Stimulated activated memory B cell treated with anti-CD40 and anti-IgM and Interleukin-4, amounts not matched to agents 10 μg/mL and 1 μg/mL and 100 μg/mL, for 72 hours (primary cell): ENCODE results near the gene PACSIN2.

Source experiments
- ATAC-seq: fragments of 150-1000 bp; cut with Tn5 transposase; 2 replicates; pipeline ENCODE4 v1.10.0; 2021
- H3K27ac Mint-ChIP-seq: one replicate; pipeline ENCODE4 v1.8.0; 2022; ENCODE audit warnings: mild to moderate bottlenecking, mixed read lengths
- H3K27me3 Mint-ChIP-seq: one replicate; pipeline ENCODE4 v1.8.0; 2022; ENCODE audit warnings: mixed read lengths
- H3K36me3 Mint-ChIP-seq: one replicate; pipeline ENCODE4 v1.8.0; 2022; ENCODE audit warnings: mixed read lengths
- H3K4me1 Mint-ChIP-seq: one replicate; pipeline ENCODE4 v1.8.0; 2022; ENCODE audit warnings: mixed read lengths
- H3K4me3 Mint-ChIP-seq: one replicate; pipeline ENCODE4 v1.8.0; 2022; ENCODE audit warnings: mild to moderate bottlenecking, moderate library complexity, mixed read lengths
- H3K9me3 Mint-ChIP-seq: one replicate; pipeline ENCODE4 v1.8.0; 2022; ENCODE audit warnings: mixed read lengths

Gene PACSIN2

DNA sequence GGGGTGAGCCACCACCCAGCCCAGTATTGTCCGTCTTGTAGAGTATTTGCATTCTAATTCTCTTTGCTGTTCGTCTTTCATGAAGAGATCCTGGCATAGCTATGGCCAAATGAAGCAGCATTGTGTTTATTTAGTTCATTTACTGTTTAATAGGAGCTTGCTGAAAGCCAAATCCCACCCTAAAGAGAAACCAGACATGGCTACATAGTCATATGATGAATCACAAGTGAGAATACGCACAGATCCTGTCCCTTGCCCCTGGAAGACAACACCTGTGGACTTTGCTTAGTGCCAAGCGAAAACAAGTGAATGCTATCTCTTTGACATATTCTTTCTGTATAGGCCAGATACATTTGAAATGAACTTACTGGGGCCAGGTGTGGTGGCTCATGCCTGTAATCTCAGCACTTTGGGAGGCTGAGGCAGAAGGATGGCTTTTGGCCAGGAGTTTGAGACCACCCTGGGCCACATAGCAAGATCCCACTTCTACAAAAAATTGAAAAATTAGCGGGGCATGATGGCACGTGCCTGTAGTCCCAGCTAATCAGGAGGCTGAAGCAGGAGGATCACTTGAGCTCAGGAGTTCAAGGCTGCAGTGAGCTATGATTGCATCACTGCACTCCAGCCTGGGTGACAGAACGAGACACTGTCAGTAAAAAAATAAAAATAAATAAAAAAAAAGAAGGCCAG is 152.8 kb downstream of the PACSIN2 start:
- H3K27me3 Mint-ChIP-seq: no peaks in the 10 kb centered on the region
- H3K4me1 Mint-ChIP-seq: peaks cover 25% of the 10 kb centered on the region
- H3K9me3 Mint-ChIP-seq: peaks cover 3% of the 10 kb centered on the region
- peak overlapping the region; percentile 22 for H3K27ac Mint-ChIP-seq
- no peak for ATAC-seq
- H3K4me3 Mint-ChIP-seq: no peak overlapping the region
- peaks cover 6% of the 10 kb centered on the region for H3K36me3 Mint-ChIP-seq

- no peak for ATAC-seq
- Mint-ChIP-seq H3K4me3 (no peak overlapping the region), H3K9me3 (peaks cover 3% of the 10 kb centered on the region), H3K36me3 (peaks cover 6% of the 10 kb centered on the region), H3K27me3 (no peaks in the 10 kb centered on the region), H3K4me1 (peaks cover 30% of the 10 kb centered on the region), H3K27ac (peak overlapping the region; percentile 79)
Observed at GRCh38 chr22:42860968-42861367, 154.0 kb downstream of the PACSIN2 start.

GRCh38 chr22:42857845-42858481 is 157.0 kb downstream of the PACSIN2 start:
- peak overlapping the region; percentile 90 for H3K4me3 Mint-ChIP-seq
- peaks cover 24% of the 10 kb centered on the region for H3K4me1 Mint-ChIP-seq

GRCh38 chr22:42856865-42857704 is 157.9 kb downstream of the PACSIN2 start, which contains the start of gene ARFGAP3:
TSS of gene ARFGAP3 (minus strand) at chr22:42857273. CDS start at chr22:42857182, 91 bp downstream.
- no peaks in the 10 kb centered on the region for H3K27me3 Mint-ChIP-seq
- no peaks in the 10 kb centered on the region for H3K9me3 Mint-ChIP-seq
- H3K4me1 Mint-ChIP-seq: peaks cover 24% of the 10 kb centered on the region
- no peaks in the 10 kb centered on the region for H3K36me3 Mint-ChIP-seq
- peak within 1 kb of the TSS; percentile 95 for H3K27ac Mint-ChIP-seq
- H3K4me3 Mint-ChIP-seq: peak within 1 kb of the TSS; percentile 90
- ATAC-seq: peak; percentile 94

More at GRCh38 chr22:42857845-42858481, 157.0 kb downstream of the PACSIN2 start:
- no peak for ATAC-seq
- Mint-ChIP-seq H3K27ac (no peak overlapping the region), H3K36me3 (no peaks in the 10 kb centered on the region), H3K27me3 (no peaks in the 10 kb centered on the region), H3K9me3 (no peaks in the 10 kb centered on the region)

DNA sequence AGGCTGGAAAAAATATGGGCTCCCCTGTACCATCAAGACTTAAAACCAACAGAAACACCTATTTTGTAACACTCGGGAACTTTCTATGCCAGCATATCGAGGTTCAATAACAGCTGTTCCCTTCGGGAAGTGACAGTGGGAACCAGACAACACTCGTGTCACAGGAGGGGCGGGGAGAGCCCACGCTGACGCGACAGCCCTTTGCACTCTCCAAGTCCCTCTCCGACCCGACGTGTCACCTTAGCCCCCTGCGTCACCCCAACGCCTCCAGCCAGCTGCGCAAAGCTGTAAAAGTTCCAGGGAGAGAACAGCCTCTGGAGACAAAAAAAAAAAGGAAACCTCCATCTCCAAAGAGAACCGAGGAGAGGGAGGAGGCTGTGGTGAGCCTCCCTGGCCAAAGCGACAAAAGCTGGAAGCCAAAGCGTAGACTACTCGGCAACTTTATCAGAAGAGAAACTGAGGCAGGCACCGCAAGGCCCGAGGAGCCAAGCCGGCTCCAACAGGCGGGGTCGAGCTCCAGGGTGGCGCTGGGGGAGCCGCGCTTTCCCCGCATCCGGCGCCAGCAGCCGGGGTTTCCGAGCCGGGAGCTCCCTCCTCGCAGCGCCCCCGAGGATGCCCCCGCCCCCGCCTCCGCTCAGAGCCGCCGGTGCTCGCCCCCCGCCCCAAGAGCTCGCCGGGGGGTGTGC is 158.6 kb downstream of the PACSIN2 start:
- Mint-ChIP-seq H3K27me3 (no peaks in the 10 kb centered on the region), H3K27ac (peak overlapping the region; percentile 95)
- peak; percentile 60 for ATAC-seq

GRCh38 chr22:42855721-42856120 is 159.2 kb downstream of the PACSIN2 start:
- peak overlapping the region; percentile 95 for H3K27ac Mint-ChIP-seq

More for the DNA sequence above, 158.6 kb downstream of the PACSIN2 start:
- no peaks in the 10 kb centered on the region for H3K36me3 Mint-ChIP-seq
- peak overlapping the region; percentile 90 for H3K4me3 Mint-ChIP-seq
- no peaks in the 10 kb centered on the region for H3K9me3 Mint-ChIP-seq
- H3K4me1 Mint-ChIP-seq: peaks cover 25% of the 10 kb centered on the region

GRCh38 chr22:42855211-42855610 is 159.7 kb downstream of the PACSIN2 start:
- no peak overlapping the region for H3K4me3 Mint-ChIP-seq
- no peaks in the 10 kb centered on the region for H3K9me3 Mint-ChIP-seq
- ATAC-seq: no peak
- peaks cover 18% of the 10 kb centered on the region for H3K4me1 Mint-ChIP-seq
- H3K27ac Mint-ChIP-seq: no peak overlapping the region
- H3K36me3 Mint-ChIP-seq: no peaks in the 10 kb centered on the region
- H3K27me3 Mint-ChIP-seq: no peaks in the 10 kb centered on the region

More at GRCh38 chr22:42855721-42856120, 159.2 kb downstream of the PACSIN2 start:
- Mint-ChIP-seq H3K27me3 (no peaks in the 10 kb centered on the region), H3K4me1 (peaks cover 23% of the 10 kb centered on the region), H3K4me3 (peak overlapping the region; percentile 90), H3K36me3 (no peaks in the 10 kb centered on the region), H3K9me3 (no peaks in the 10 kb centered on the region)
- no peak for ATAC-seq

DNA sequence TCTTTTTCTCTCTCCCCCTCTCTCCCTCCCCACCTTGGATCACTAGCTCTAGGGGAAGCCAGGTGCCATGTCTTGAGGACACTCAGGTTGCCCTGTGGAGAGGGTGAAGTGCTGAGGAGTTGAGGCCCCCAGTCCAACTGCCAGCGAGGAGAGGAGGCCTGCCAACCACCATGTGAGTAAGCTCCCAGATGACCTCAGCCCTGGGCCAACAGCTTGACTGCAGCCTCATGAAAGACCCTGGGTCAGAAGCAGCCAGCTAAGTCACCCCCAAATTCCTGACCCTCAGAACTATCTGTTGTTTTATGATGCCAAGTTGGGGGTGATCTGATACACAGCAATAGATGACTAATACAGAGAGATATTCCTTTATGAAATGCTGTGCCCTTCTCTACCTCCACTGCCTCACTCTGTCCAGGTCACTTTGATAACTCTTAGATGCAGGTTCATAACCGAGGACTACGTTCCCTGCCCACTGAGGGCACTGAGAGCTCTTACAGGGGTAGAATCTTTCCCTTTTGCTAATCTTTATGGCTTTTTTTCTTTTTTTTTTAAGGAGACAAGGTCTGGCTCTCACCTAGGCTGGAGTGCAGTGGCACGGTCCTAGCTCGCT is 165.9 kb downstream of the PACSIN2 start:
- Mint-ChIP-seq H3K27ac (no peak overlapping the region), H3K9me3 (no peaks in the 10 kb centered on the region), H3K27me3 (no peaks in the 10 kb centered on the region), H3K4me1 (peaks cover 5% of the 10 kb centered on the region), H3K36me3 (peaks cover 29% of the 10 kb centered on the region), H3K4me3 (no peak overlapping the region)
- ATAC-seq: no peak

DNA sequence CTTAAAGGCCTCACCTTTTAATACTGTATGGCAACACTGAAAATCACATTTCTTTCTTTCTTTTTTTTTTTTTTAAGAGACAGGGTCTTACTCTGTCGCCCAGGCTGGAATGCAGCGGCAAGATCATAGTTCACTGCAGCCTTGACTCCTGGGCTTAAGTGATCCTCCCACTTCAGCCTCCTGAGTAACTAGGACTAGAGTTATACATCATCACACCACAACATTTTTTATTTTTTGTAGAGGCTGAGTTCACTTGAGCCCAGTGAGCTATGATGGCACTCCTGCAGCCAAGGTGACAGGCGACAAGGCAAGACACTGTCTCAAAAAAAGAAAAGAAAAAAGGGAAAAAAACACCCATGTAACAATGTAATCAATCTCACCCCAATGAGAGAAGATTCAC is 167.8 kb downstream of the PACSIN2 start:
- Mint-ChIP-seq H3K27me3 (no peaks in the 10 kb centered on the region), H3K9me3 (no peaks in the 10 kb centered on the region), H3K4me1 (peaks cover 5% of the 10 kb centered on the region), H3K4me3 (no peak overlapping the region), H3K27ac (no peak overlapping the region), H3K36me3 (peaks cover 45% of the 10 kb centered on the region)
- ATAC-seq: no peak

- peaks cover 4% of the 10 kb centered on the region for H3K4me1 Mint-ChIP-seq
- H3K27ac Mint-ChIP-seq: no peak overlapping the region
- no peak for ATAC-seq
- peaks cover 56% of the 10 kb centered on the region for H3K36me3 Mint-ChIP-seq
- H3K9me3 Mint-ChIP-seq: no peaks in the 10 kb centered on the region
- no peak overlapping the region for H3K4me3 Mint-ChIP-seq
- H3K27me3 Mint-ChIP-seq: no peaks in the 10 kb centered on the region
Observed at GRCh38 chr22:42844756-42845155, 170.2 kb downstream of the PACSIN2 start.

- no peak for ATAC-seq
- no peak overlapping the region for H3K4me3 Mint-ChIP-seq
- H3K27ac Mint-ChIP-seq: no peak overlapping the region
- H3K9me3 Mint-ChIP-seq: no peaks in the 10 kb centered on the region
- no peaks in the 10 kb centered on the region for H3K27me3 Mint-ChIP-seq
- peaks cover 58% of the 10 kb centered on the region for H3K36me3 Mint-ChIP-seq
- H3K4me1 Mint-ChIP-seq: peaks cover 5% of the 10 kb centered on the region
Observed at GRCh38 chr22:42842658-42843370, 172.1 kb downstream of the PACSIN2 start.

- peaks cover 5% of the 10 kb centered on the region for H3K4me1 Mint-ChIP-seq
- H3K27ac Mint-ChIP-seq: no peak overlapping the region
- H3K9me3 Mint-ChIP-seq: no peaks in the 10 kb centered on the region
- no peak for ATAC-seq
- no peak overlapping the region for H3K4me3 Mint-ChIP-seq
- H3K36me3 Mint-ChIP-seq: peaks cover 50% of the 10 kb centered on the region
- no peaks in the 10 kb centered on the region for H3K27me3 Mint-ChIP-seq
Observed at GRCh38 chr22:42841444-42841843, 173.5 kb downstream of the PACSIN2 start.

- ATAC-seq: no peak
Observed at GRCh38 chr22:42837556-42837955, 177.4 kb downstream of the PACSIN2 start.

DNA sequence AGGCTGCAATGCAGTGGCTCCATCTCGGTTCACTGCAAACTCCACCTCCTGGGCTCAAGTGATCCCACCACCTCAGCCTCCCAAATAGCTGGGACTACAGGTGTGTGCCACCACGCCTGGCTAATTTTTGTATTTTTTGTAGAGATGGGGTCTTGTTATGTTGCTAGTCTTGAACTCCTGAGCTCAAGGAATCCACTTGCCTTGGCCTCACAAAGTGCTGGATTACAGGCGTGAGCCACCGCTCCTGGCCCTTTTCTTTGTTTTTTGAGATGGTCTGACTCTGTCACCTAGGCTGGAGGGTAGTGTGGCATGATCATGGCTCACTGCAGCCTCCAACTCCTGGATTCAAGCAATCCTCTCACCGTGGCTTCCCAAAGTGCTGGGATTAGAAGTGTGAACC is 178.9 kb downstream of the PACSIN2 start:
- Mint-ChIP-seq H3K4me1 (peaks cover 11% of the 10 kb centered on the region), H3K9me3 (no peaks in the 10 kb centered on the region), H3K27me3 (no peaks in the 10 kb centered on the region), H3K27ac (no peak overlapping the region), H3K4me3 (no peak overlapping the region), H3K36me3 (peaks cover 45% of the 10 kb centered on the region)
- ATAC-seq: no peak

More at GRCh38 chr22:42837556-42837955, 177.4 kb downstream of the PACSIN2 start:
- Mint-ChIP-seq H3K9me3 (no peaks in the 10 kb centered on the region), H3K27me3 (no peaks in the 10 kb centered on the region), H3K36me3 (peaks cover 36% of the 10 kb centered on the region), H3K27ac (no peak overlapping the region), H3K4me3 (no peak overlapping the region), H3K4me1 (peaks cover 11% of the 10 kb centered on the region)
